Endometrial microvascular endothelial cells (primary cell): ENCODE results near the gene CNTNAP4. TPM values are rescaled to one million over a fixed set of nuclear protein-coding genes. Genes with fewer than 3 reads are reported as not detected.

Experiments used
- in situ Hi-C: cut with HindIII; loops from 2 replicates; pipeline ENCODE4 v1.10.0; 2017; ENCODE audit warnings: low sequenced_read_pairs, low pct_unique_long_range_greater_than_20kb; ENCODE audit errors: inconsistent ontology term
- total RNA-seq: library from RNA; depleted of rRNA; stranded (reverse); fragments of >200 nt; gene quantifications from one replicate; pipeline ENCODE4 v1.2.3, GENCODE V29; 2015; ENCODE audit errors: inconsistent ontology term

CNTNAP4 gene
- total RNA-seq, 1 donor from 2014 or later: not detected

DNA sequence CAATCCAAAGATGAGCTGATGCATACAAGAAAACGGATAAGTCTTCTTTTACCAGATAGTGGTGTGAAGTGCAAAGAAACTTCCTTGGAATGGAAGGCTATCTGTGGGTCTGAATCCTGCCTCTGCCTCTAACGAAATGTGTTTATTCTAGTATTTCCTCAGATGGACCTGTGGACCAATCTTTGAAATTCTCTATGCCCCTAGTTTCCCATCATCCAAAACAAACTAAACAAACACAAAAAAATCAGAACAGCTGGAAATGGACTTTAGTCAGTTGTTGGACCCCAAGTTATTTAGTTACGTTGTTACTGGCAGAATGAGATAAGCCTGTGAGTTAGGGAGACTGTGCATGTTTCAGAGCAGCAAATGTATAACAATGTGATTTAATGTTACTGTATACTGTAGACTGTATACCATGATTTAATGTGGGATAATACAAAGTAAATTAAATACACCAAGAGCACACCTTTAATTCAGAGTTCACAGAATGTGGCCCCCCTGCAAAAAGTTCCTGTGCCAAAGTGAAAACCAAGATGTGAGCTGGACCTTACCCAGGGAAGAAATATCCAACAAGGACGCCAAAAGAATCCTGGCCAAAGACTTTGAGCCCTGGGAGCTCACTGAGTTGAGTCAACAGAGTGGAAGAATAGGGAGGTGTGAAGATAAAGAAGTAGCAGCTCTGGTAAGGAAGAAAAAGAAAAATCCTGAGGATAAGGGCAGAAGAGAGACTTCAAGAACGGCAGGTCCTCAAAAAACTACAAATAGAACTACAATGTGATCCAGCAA is 255.2 kb downstream of the CNTNAP4 start:
- in situ Hi-C loops: no loop called here

DNA sequence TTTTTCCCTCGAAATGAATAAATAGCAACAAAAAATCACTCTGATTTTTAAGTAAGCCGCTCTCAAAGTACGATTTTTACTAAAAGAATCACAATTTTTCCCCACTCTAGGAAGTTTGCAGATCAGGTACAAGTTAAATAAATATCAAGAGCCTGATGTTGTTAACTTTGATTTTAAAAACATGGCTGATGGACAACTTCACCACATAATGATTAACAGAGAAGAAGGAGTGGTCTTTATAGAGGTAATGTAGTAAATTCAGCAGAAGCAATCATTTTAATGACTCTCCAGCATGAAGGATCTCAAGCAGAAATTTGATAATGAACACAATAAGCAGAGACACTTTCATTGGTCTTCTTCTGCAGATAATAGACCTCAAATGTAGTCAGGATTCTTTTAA is 262.4 kb downstream of the CNTNAP4 start:
- in situ Hi-C loops: no loop called here

DNA sequence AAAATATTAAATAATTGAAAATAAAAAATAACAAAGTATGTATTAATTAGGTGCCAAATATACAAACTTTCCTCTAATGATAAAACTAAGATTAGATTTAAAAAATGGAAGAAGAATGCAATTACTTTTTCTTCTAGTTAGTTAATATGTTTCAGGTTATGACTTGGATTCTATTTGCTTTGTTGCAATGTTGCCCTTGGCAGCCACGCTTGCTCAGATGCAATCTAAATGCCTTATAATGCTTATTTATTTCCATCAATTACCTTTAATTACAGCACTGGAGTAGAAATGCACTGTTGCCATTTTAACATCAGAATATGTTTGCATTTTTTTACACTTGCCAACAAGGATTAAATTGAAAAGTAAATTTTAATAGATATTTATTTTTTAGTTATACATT is 263.9 kb downstream of the CNTNAP4 start:
- in situ Hi-C loops: no loop called here

DNA sequence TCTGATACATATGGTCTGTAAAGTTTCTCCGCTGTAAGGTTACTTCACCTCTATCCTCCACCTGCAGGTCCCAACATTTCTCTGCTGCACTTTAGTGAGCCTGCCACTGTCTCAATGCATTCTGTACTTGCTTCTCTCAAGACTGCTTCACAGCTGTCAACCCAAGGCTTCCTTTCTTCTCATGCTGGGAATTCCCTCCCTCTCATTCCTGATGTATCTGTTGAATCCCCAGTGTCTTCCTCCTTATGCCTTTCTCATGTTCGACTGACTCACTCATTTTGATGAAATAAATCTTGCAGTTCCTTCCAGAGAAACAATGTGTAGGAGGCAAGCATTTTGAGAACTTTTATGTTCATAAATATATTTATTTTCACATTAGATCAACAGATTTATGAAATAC is 288.3 kb downstream of the CNTNAP4 start:
- in situ Hi-C loops: no loop called here

DNA sequence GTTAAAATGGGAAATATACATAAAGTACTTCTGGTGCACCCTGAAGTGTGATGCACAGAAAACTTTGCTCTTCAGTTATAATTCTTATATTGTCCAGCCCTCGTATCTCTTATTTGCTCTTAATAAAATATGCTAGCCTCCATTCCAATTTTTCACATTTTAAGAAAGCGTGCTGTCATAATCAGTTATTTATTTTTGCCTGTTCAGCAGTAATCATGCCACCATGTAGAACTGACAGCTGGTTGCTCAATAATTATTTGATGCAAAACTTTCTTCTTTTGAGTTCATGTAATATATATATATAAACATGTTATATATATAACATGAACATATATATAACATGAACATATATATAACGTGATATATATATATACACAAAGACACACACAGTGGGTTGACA is 294.6 kb downstream of the CNTNAP4 start:
- in situ Hi-C loops: no loop called here

DNA sequence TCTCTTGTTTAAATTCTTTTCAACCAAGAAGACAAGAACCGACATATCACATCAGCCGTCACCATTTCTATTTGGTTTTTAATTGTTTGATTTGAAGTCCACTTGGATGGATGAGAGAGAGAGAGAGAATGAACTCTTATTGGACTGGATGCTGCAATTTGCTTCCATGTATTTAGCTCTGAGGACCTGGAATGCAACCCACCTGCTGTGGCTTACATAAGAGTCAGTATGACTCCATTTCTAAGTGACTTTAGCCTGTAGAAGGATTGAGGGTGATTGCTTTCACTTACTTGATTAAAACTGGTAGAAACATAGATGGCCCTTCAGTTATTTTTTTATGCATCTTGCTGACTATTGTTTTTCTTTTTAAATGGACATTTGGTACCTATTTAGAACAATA is 296.1 kb downstream of the CNTNAP4 start:
- in situ Hi-C loops: no loop called here

DNA sequence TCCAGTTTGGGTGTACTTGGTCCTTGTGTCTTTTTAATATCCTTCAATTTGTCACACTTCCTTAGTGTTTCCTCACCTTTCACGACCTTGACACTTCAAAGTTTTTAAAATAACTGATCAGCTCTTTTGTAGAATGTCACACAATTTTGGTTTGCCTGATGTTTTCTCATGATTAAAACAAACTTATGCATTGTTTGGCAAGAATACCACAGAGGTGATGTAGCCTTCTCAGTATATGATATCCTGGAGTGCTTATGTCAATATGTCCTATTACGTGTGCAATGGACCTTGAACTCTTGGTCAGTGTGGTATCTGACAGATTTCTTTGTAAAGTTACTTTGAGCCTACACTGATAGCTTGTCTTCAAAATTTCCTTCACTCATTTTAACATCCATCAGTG is 297.4 kb downstream of the CNTNAP4 start:
- in situ Hi-C loops: no loop called here

DNA sequence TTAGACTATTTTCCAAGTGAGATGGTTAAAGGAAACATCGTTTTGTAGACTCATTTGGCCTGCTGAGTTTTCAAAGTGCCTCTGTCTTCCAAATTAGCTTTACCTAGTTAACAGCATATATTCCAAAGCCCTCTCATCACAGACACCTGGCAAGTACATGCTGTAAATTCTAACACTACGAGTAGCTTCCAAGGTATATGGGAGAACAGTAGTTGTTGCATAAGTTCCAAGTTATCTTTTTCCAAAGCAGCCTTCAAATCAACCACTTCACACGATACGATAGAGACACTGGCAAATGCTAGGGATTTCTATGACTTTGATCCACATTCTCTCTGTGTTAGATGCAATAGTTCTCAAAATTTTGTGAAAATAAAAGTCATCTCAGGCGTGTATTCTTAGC is 299.3 kb downstream of the CNTNAP4 start:
- in situ Hi-C loops: no loop called here

DNA sequence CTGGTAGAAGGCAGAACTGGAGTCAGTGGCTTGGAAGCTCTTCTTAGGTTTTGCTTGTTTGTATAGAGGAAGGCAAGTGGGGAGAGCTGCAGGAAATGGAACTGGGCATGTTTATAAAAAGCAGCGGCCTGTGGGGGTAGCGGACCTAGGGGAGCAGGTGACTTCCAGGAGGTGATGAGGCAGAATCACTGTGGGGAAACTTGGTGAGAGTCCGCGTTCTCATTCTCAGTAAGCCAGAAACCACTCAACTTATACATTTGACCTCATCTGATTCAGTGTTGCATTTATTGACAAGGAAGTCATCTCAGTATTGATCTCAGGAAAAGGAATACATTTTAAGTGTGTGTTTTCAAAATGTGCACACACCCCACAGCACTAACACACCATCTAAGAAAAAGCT is 299.8 kb downstream of the CNTNAP4 start:
- in situ Hi-C loops: no loop called here

DNA sequence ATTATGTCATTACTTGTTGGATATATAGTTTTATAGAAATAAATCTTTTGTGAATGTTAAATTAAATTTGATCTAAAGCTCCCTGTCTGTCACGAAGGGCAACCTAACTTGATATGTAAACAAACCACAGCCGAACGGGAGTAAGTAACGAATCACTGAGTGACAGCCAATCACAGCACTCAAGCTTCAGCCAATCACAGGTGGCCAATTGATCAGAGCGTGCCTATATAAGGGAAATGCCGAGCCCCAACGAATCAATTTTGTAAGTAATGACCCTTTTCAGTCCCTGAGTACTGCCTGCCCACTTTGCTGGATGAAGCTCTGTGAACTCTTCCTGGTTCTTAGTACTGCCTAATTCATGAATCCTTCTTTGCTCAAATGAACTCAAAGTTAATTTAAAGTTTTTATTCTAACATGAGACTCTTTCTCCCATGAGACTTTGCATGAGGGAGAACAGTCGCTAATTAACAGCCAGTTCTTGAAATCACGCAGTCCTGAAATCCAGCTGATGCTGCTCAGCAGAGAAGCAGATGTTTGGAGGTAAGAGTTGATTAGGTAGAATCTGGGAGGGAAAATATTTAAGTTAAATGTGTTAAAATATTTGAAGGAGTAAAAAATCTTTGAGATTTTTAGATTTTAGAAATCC is 302.2 kb downstream of the CNTNAP4 start:
- in situ Hi-C loops: no loop called here

DNA sequence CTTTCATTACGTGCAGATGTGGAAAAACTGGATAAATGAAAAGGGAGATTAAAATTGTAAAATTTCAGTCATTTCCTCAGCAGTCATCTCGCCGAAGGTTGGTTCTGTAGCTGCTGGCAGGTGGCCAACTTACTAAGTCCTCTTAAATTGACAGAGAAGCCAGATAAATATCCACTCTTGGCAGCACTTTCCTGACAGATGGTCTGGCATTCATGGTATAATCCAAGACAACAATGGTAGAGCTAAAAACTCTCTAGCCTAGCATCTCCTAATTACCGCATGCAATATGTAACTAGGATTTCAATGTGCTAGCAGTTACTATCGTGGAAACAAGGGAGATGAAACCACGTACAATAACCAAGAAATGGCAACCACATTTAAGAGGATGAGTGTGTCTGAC is 306.3 kb downstream of the CNTNAP4 start:
- in situ Hi-C loops: no loop called here

DNA sequence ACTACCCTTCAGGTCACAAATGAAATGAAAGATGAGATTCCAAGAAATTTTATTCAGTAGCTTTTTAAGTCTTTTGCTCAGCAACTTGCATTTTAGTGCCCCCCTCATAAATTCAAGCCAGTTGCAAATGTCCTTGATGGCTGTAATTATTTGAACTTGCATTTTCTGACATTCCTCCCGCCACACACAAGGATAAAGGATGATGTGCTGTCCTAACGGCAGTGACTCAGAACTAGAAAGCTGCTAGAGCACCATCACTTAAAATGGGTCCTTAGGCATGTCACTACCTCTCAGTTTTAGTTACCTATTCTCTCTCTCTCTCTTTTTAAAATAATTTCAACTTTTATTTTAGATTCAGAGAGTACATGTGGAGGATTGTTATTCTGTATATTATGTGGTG is 306.7 kb downstream of the CNTNAP4 start:
- in situ Hi-C loops: no loop called here

DNA sequence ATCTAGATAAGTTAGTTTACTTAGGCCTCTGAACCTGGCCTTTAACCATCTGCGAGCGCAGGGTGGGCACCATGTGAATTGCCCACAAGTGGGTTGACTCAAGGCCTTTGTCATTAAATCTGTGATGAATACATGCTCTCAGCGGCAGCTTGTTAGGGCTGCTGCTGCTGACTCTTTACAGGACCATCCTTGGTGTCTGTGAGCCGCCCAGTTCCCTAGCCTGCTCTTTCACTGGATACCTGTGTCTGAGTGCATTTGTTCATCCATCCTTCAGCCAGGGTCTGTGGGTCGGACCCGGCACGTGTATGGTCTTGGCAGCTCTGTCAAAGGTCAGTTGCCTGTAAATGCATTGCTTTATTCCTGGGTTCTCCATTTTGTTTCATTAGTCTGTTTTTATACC is 321.3 kb downstream of the CNTNAP4 start:
- in situ Hi-C loops: no loop called here

DNA sequence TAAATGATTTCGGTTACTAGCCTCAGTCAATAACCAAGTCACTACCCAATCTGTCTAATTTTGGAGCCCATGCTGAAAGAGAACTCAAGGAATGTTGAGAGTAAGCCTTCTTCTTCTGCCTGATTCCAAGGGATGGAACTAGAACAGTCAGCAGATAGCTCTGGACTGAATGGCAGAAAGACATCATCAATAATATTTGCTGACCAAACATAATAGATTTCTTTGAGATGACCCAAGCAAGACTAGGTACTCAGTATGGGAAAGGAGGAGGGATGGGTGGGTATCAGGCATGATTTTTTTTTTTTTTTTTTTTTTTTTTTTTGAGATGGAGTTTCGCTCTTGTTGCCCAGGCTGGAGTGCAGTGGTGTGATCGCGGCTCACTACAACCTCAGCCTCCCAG is 330.1 kb downstream of the CNTNAP4 start:
- in situ Hi-C loops: no loop called here
